ENCODE data around the gene ARMH2. TPM values are rescaled to one million over a fixed set of nuclear protein-coding genes. Genes with fewer than 3 reads are reported as not detected.

The ARMH2 gene
- total and polyA plus RNA-seq, 9 of the 15 experiments (the other 6 are each of a cell fraction or from before 2014, with no cell fraction given): not detected

DNA sequence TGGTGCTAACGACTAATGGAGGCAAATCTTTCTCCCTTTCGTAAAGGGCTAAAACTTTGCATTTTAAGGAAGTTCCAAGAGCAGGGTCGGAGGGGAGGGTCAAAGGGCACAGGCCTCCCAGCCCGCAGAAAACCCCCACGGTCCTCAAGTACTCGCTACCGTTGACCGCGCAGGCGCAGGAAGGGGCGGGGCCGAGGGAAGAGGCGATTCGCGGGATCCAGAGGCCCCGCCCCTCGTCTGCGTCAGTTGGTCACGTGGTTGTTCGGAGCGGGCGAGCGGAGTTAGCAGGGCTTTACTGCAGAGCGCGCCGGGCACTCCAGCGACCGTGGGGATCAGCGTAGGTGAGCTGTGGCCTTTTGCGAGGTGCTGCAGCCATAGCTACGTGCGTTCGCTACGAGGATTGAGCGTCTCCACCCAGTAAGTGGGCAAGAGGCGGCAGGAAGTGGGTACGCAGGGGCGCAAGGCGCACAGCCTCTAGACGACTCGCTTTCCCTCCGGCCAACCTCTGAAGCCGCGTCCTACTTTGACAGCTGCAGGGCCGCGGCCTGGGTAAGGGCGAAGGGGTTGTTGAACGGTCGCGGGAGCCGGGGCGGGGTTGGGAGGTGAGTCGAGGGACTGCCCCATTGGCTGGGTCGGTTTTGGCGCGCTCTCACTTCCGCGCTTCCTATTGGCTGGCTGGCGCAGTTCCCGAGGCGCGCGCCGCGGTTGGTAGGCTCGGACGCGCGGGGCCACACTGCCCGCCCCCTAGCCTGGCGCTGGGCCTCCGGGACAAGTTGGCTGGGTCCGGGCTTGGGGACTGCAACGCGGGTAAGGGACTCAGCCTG lies 23.8 kb downstream of the ARMH2 start, which contains the start of gene GMNN (continued):
- TF ChIP-seq ZNF583 (CRISPR knock-in tag; IDR thresholded peaks at IDR 0.05): peak; percentile 65; the same call in 1 of the 2 replicates
- TF ChIP-seq KDM5B (IDR thresholded peaks at IDR 0.05; ENCODE audit: insufficient replicate concordance, low read depth, low read length): peak; percentile 87
- peak; percentile 98 for TF ChIP-seq NKRF (IDR thresholded peaks at IDR 0.05; ENCODE audit: borderline replicate concordance)
- no peak for TF ChIP-seq ZNF780A (CRISPR knock-in tag; IDR thresholded peaks at IDR 0.05)
- no peak; the same call in 1 of the 2 replicates for TF ChIP-seq FOXK1 (CRISPR knock-in tag; IDR thresholded peaks at IDR 0.05; ENCODE audit: borderline replicate concordance)
- TF ChIP-seq UBTF (IDR thresholded peaks at IDR 0.05; ENCODE audit: borderline replicate concordance in 1 of 2, low read depth in 2 of 2, low read length in 2 of 2): peak in 1 of 2 experiments; percentile 48; a peak in 3 of 4 replicates
- TF ChIP-seq BRD4 (IDR thresholded peaks at IDR 0.05): no peak; the same call in 1 of the 2 replicates
- TF ChIP-seq NR2C2 (CRISPR knock-in tag; IDR thresholded peaks at IDR 0.05): peak; percentile 91
- peak; percentile 99 for TF ChIP-seq NR2C2 (tag; IDR thresholded peaks at IDR 0.05)
- no peak; the same call in 1 of the 2 replicates for TF ChIP-seq SMAD3 (CRISPR knock-in tag; conservative IDR thresholded peaks at IDR 0.05)
- TF ChIP-seq LCOR (CRISPR knock-in tag; IDR thresholded peaks at IDR 0.05): peak; percentile 96
- TF ChIP-seq POLR2B (IDR thresholded peaks at IDR 0.05; ENCODE audit: low read depth, partially characterized antibody): peak; percentile 96
- TF ChIP-seq TEAD4 (IDR thresholded peaks at IDR 0.05; ENCODE audit: low read length): peak; percentile 10; the same call in 1 of the 2 replicates
- TF ChIP-seq TEAD4 (CRISPR knock-in tag; IDR thresholded peaks at IDR 0.05; ENCODE audit: borderline replicate concordance): no peak
- TF ChIP-seq ZNF347 (CRISPR knock-in tag; IDR thresholded peaks at IDR 0.05; ENCODE audit: low read depth): no peak
- TF ChIP-seq MAX (CRISPR knock-in tag; IDR thresholded peaks at IDR 0.05): peak; percentile 92
- TF ChIP-seq WHSC1 (IDR thresholded peaks at IDR 0.05; ENCODE audit: low read length): no peak
- TF ChIP-seq TBP (optimal IDR thresholded peaks at IDR 0.05; ENCODE audit: low read depth, low read length): peak; percentile 83
- TF ChIP-seq HNRNPUL1 (IDR thresholded peaks at IDR 0.05; ENCODE audit: low read length): no peak
- no peak for TF ChIP-seq RHOXF2B (CRISPR knock-in tag; conservative IDR thresholded peaks at IDR 0.05)
- peak; percentile 23; the same call in 1 of the 2 replicates for TF ChIP-seq DEAF1 (CRISPR knock-in tag; IDR thresholded peaks at IDR 0.05)

Measured in K562 (cell line).